ENCODE results near the gene LRP2BP.

GRCh38 chr4:185380320-185380719 lies 15.4 kb downstream of the LRP2BP start:
- TF ChIP-seq CTCF (IDR thresholded peaks at IDR 0.05) (no peak), TCF7L2 (IDR thresholded peaks at IDR 0.05; ENCODE audit: low read depth, low read length) (no peak), POLR2AphosphoS5 (IDR thresholded peaks at IDR 0.05; ENCODE audit: low read depth, low read length) (no peak), SIN3A (IDR thresholded peaks at IDR 0.05; ENCODE audit: borderline replicate concordance, insufficient read depth, low read depth, low read length) (no peak), REST (IDR thresholded peaks at IDR 0.05; ENCODE audit: insufficient read depth in 1 of 2, low read depth in 2 of 2, low read length in 1 of 2) (no peak)

Data from Panc1 (cell line).